ENCODE data around the gene WDR86.

Gene WDR86

GRCh38 chr7:151378011-151378410 is 31.8 kb downstream of the WDR86 start:
- peaks cover 42% of the 10 kb centered on the region for H3K36me3 Mint-ChIP-seq (ENCODE audit: insufficient read depth)

GRCh38 chr7:151377406-151377805 is 32.4 kb downstream of the WDR86 start:
- Mint-ChIP-seq H3K4me1 (ENCODE audit: low read depth in 2 of 2) (peaks cover 8 to 12% of the 10 kb centered on the region in 2 donors), H3K27ac (no peak overlapping the region), H3K9me3 (no peaks in the 10 kb centered on the region), H3K27me3 (peaks cover 4 to 5% of the 10 kb centered on the region in 2 donors), H3K36me3 (ENCODE audit: insufficient read depth) (peaks cover 46% of the 10 kb centered on the region), H3K4me3 (no peak overlapping the region)
- DNase-seq (no peak), ATAC-seq (replicated peaks) (no peak)

More at GRCh38 chr7:151378011-151378410, 31.8 kb downstream of the WDR86 start:
- no peaks in the 10 kb centered on the region for H3K9me3 Mint-ChIP-seq
- H3K4me3 Mint-ChIP-seq: no peak overlapping the region
- ATAC-seq (replicated peaks) (no peak), DNase-seq (no peak)
- H3K4me1 Mint-ChIP-seq (ENCODE audit: low read depth in 2 of 2): peaks cover 7 to 13% of the 10 kb centered on the region in 2 donors
- no peak overlapping the region for H3K27ac Mint-ChIP-seq
- peaks cover 8 to 9% of the 10 kb centered on the region in 2 donors for H3K27me3 Mint-ChIP-seq

- peaks cover 6 to 11% of the 10 kb centered on the region in 2 donors for H3K4me1 Mint-ChIP-seq (ENCODE audit: low read depth in 2 of 2)
- DNase-seq (no peak), ATAC-seq (replicated peaks) (no peak)
- no peaks in the 10 kb centered on the region for H3K9me3 Mint-ChIP-seq
- H3K27ac Mint-ChIP-seq: peak overlapping the region in 1 of 2 donors; percentile 90
- peaks cover 47% of the 10 kb centered on the region for H3K36me3 Mint-ChIP-seq (ENCODE audit: insufficient read depth)
- no peak overlapping the region for H3K4me3 Mint-ChIP-seq
- no peaks in the 10 kb centered on the region for H3K27me3 Mint-ChIP-seq
Observed at GRCh38 chr7:151376218-151376902, 33.5 kb downstream of the WDR86 start.

- H3K4me1 Mint-ChIP-seq (ENCODE audit: low read depth in 2 of 2): peaks cover 6 to 7% of the 10 kb centered on the region in 2 donors
- H3K4me3 Mint-ChIP-seq: no peak overlapping the region
- H3K27me3 Mint-ChIP-seq: no peaks in the 10 kb centered on the region
- H3K9me3 Mint-ChIP-seq: no peaks in the 10 kb centered on the region
- peaks cover 42% of the 10 kb centered on the region for H3K36me3 Mint-ChIP-seq (ENCODE audit: insufficient read depth)
- peak overlapping the region; percentile 19 to 90 for H3K27ac Mint-ChIP-seq
- DNase-seq (no peak), ATAC-seq (replicated peaks) (no peak)
Observed at GRCh38 chr7:151375530-151376217, 34.2 kb downstream of the WDR86 start.

GRCh38 chr7:151374726-151375125 is 35.1 kb downstream of the WDR86 start:
- Mint-ChIP-seq H3K27me3 (no peaks in the 10 kb centered on the region), H3K36me3 (ENCODE audit: insufficient read depth) (peaks cover 46% of the 10 kb centered on the region), H3K4me1 (ENCODE audit: low read depth in 2 of 2) (peaks cover 6% of the 10 kb centered on the region in 2 donors), H3K4me3 (no peak overlapping the region), H3K9me3 (no peaks in the 10 kb centered on the region), H3K27ac (peak overlapping the region; percentile 52 to 90)
- DNase-seq: no peak
- ATAC-seq (replicated peaks): no peak

GRCh38 chr7:151374139-151374538 is 35.7 kb downstream of the WDR86 start:
- DNase-seq (no peak), ATAC-seq (replicated peaks) (no peak)
- Mint-ChIP-seq H3K36me3 (ENCODE audit: insufficient read depth) (peaks cover 44% of the 10 kb centered on the region), H3K27me3 (no peaks in the 10 kb centered on the region), H3K9me3 (no peaks in the 10 kb centered on the region), H3K4me3 (no peak overlapping the region), H3K4me1 (ENCODE audit: low read depth in 2 of 2) (peaks cover 6% of the 10 kb centered on the region in 2 donors), H3K27ac (peak overlapping the region; percentile 52 to 90)

GRCh38 chr7:151373599-151373998 is 36.2 kb downstream of the WDR86 start:
- ATAC-seq (replicated peaks) (no peak), DNase-seq (no peak)
- peaks cover 4 to 6% of the 10 kb centered on the region in 2 donors for H3K4me1 Mint-ChIP-seq (ENCODE audit: low read depth in 2 of 2)
- H3K36me3 Mint-ChIP-seq (ENCODE audit: insufficient read depth): peaks cover 42% of the 10 kb centered on the region
- no peak overlapping the region for H3K4me3 Mint-ChIP-seq
- H3K9me3 Mint-ChIP-seq: no peaks in the 10 kb centered on the region
- no peaks in the 10 kb centered on the region for H3K27me3 Mint-ChIP-seq
- H3K27ac Mint-ChIP-seq: no peak overlapping the region

- Mint-ChIP-seq H3K4me1 (ENCODE audit: low read depth in 2 of 2) (peaks cover 8 to 12% of the 10 kb centered on the region in 2 donors), H3K9me3 (no peaks in the 10 kb centered on the region), H3K27me3 (no peaks in the 10 kb centered on the region), H3K36me3 (ENCODE audit: insufficient read depth) (peaks cover 46% of the 10 kb centered on the region), H3K4me3 (no peak overlapping the region), H3K27ac (peak overlapping the region; percentile 79 to 81)
- no peak for ATAC-seq (replicated peaks)
- DNase-seq: no peak
Observed at GRCh38 chr7:151372612-151373265, 37.1 kb downstream of the WDR86 start.

GRCh38 chr7:151371266-151371665 is 38.6 kb downstream of the WDR86 start:
- Mint-ChIP-seq H3K27ac (no peak overlapping the region), H3K4me1 (ENCODE audit: low read depth in 2 of 2) (peaks cover 8 to 12% of the 10 kb centered on the region in 2 donors), H3K36me3 (ENCODE audit: insufficient read depth) (peaks cover 46% of the 10 kb centered on the region), H3K27me3 (no peaks in the 10 kb centered on the region), H3K9me3 (no peaks in the 10 kb centered on the region), H3K4me3 (no peak overlapping the region)
- no peak for DNase-seq
- no peak for ATAC-seq (replicated peaks)

GRCh38 chr7:151368136-151368571 is 41.7 kb downstream of the WDR86 start:
- no peaks in the 10 kb centered on the region for H3K27me3 Mint-ChIP-seq
- peaks cover 45% of the 10 kb centered on the region for H3K36me3 Mint-ChIP-seq (ENCODE audit: insufficient read depth)
- peak; percentile 76 to 80 (median 79) for DNase-seq
- no peak overlapping the region for H3K4me3 Mint-ChIP-seq
- peak overlapping the region; percentile 35 to 62 for H3K27ac Mint-ChIP-seq
- peaks cover 12 to 14% of the 10 kb centered on the region in 2 donors for H3K4me1 Mint-ChIP-seq (ENCODE audit: low read depth in 2 of 2)
- no peaks in the 10 kb centered on the region for H3K9me3 Mint-ChIP-seq
- ATAC-seq (replicated peaks): peak; percentile 97

- Mint-ChIP-seq H3K9me3 (no peaks in the 10 kb centered on the region), H3K27ac (peak overlapping the region; percentile 36 to 62), H3K4me1 (ENCODE audit: low read depth in 2 of 2) (peaks cover 10 to 11% of the 10 kb centered on the region in 2 donors), H3K4me3 (no peak overlapping the region), H3K36me3 (ENCODE audit: insufficient read depth) (peaks cover 44% of the 10 kb centered on the region), H3K27me3 (no peaks in the 10 kb centered on the region)
- DNase-seq: no peak
- no peak for ATAC-seq (replicated peaks)
Observed at GRCh38 chr7:151367284-151367683, 42.6 kb downstream of the WDR86 start.

- Mint-ChIP-seq H3K4me1 (ENCODE audit: low read depth in 2 of 2) (peaks cover 9 to 10% of the 10 kb centered on the region in 2 donors), H3K27ac (peak overlapping the region in 1 of 2 donors; percentile 73), H3K27me3 (no peaks in the 10 kb centered on the region), H3K36me3 (ENCODE audit: insufficient read depth) (peaks cover 44% of the 10 kb centered on the region), H3K4me3 (no peak overlapping the region), H3K9me3 (no peaks in the 10 kb centered on the region)
- DNase-seq (no peak), ATAC-seq (replicated peaks) (no peak)
Observed at GRCh38 chr7:151366880-151367222, 43.0 kb downstream of the WDR86 start.

GRCh38 chr7:151366166-151366879 is 43.5 kb downstream of the WDR86 start:
- ATAC-seq (replicated peaks) (no peak), DNase-seq (no peak)
- H3K4me1 Mint-ChIP-seq (ENCODE audit: low read depth in 2 of 2): peaks cover 9 to 10% of the 10 kb centered on the region in 2 donors
- H3K36me3 Mint-ChIP-seq (ENCODE audit: insufficient read depth): peaks cover 49% of the 10 kb centered on the region
- no peaks in the 10 kb centered on the region for H3K27me3 Mint-ChIP-seq
- H3K27ac Mint-ChIP-seq: peak overlapping the region in 1 of 2 donors; percentile 73
- no peak overlapping the region for H3K4me3 Mint-ChIP-seq
- H3K9me3 Mint-ChIP-seq: no peaks in the 10 kb centered on the region

All from effector memory CD8-positive, alpha-beta T cell (primary cell).